NB4 (cell line): ENCODE data around the gene FSTL4.

Experiments used
- DNase-seq: peaks from one replicate; pipeline ENCODE4 v3.0.0; 2010; ENCODE audit warnings: low read depth
- H3K4me3 ChIP-seq: one replicate; pipeline ENCODE4 v1.5.1; 2011; ENCODE audit warnings: mild to moderate bottlenecking, low read depth, low read length, moderate library complexity
- MAX ChIP-seq: IDR thresholded peaks from 2 replicates; pipeline ENCODE4 v1.6.1; 2011; ENCODE audit warnings: low read depth, low read length
- MYC ChIP-seq: IDR thresholded peaks from 2 replicates; pipeline ENCODE4 v1.6.1; 2011; ENCODE audit warnings: low read depth, low read length
- POLR2A ChIP-seq: IDR thresholded peaks from 2 replicates; pipeline ENCODE4 v1.6.1; 2011; ENCODE audit warnings: mild to moderate bottlenecking; ENCODE audit not compliant: insufficient read length; ENCODE audit errors: extremely low read depth
- TF ChIP-seq, protein P1 (sequence below): IDR thresholded peaks from one replicate; pipeline ENCODE4 v1.5.1; 2012; ENCODE audit warnings: low read depth, low read length

FSTL4 gene

DNA sequence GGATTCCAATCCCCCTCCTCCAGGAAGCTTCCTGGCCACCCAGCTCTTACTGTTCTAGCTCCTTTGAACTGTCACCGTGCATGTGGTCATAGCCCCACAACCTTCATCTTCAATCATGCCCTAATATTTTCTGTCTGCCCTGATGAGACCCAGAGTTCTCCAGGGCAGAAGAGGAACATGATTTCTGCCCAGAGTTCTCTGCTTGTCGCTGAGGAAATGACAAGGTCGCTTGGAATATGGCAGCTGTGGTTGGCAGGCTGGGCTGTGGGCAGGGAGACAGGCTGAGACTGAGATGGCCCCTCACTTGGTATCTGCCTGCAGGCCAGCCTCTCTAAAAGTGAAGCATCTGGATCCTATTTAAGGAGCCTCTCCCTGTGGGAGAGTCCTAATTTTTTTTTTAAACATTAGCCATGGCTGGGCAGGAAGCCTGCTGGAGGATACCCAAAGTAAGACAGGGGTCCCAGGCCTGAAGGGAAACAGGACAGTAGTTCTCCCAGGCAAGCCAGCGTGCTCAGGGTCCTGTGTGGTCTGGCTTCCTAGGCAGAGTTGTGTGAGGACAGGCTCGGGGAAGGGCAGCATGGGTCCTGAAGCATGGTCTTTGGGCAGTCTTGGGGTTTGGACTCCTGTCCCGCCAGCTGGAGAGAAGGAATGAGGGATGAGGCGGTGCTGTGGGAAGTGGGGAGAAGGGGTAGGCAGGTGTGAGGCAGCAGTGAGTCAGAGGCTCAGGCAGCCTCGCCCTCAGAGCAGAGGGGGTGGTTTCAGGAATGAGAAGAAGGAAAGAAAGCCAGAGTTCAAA lies 242.1 kb downstream of the FSTL4 start:
- TF ChIP-seq MYC (no peak), MAX (no peak), POLR2A (no peak)
- TF ChIP-seq, protein P1, sequence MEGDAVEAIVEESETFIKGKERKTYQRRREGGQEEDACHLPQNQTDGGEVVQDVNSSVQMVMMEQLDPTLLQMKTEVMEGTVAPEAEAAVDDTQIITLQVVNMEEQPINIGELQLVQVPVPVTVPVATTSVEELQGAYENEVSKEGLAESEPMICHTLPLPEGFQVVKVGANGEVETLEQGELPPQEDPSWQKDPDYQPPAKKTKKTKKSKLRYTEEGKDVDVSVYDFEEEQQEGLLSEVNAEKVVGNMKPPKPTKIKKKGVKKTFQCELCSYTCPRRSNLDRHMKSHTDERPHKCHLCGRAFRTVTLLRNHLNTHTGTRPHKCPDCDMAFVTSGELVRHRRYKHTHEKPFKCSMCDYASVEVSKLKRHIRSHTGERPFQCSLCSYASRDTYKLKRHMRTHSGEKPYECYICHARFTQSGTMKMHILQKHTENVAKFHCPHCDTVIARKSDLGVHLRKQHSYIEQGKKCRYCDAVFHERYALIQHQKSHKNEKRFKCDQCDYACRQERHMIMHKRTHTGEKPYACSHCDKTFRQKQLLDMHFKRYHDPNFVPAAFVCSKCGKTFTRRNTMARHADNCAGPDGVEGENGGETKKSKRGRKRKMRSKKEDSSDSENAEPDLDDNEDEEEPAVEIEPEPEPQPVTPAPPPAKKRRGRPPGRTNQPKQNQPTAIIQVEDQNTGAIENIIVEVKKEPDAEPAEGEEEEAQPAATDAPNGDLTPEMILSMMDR = no peak
- DNase-seq = no peak
- no peak overlapping the region for H3K4me3 ChIP-seq

DNA sequence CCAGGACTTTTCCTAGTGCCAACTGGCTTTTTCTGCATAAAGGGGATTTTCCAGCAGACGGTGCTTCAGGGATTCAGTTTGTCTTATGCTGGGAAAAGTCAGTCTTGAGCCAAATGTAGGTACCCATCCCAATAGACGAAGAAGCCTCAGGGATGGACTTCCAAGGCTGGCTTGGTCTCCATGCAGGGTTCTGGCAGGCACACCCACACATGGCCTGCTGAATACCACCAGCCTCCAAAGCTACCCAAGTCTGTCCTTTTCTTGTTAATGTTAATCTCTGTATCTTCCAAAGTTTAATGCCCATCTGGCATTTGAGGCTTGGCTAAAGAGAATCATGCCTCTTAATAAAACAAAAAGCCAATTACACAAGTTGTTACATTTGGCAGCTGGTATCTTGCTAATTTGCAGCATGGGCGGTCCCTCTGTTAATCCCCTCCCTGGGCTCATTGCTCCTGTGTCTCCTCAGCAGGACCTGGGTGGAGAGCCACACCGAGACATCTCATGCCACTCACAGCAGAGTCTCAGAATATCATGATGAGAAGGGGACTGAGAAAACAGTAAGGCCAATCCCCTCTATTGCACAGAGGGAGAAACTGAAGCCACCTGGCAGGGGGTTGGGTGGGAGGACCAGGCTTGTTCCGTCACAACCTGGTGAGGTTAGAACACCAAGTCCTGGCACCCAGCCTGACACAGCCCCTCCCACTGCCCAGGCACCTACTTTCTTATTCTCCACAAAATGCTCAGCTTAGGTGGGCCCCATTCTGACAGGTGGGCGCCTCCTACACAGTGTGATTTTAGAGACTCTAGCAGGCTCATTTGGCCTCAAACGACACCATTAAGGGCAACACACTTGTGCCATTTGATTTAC lies 243.2 kb downstream of the FSTL4 start:
- H3K4me3 ChIP-seq = no peak overlapping the region
- TF ChIP-seq, protein P1 = no peak
- no peak for TF ChIP-seq MAX
- TF ChIP-seq POLR2A = no peak
- TF ChIP-seq MYC = no peak
- no peak for DNase-seq

GRCh38 chr5:133367984-133368383 lies 244.4 kb downstream of the FSTL4 start:
- no peak overlapping the region for H3K4me3 ChIP-seq
- TF ChIP-seq MAX = no peak
- DNase-seq = no peak

DNA sequence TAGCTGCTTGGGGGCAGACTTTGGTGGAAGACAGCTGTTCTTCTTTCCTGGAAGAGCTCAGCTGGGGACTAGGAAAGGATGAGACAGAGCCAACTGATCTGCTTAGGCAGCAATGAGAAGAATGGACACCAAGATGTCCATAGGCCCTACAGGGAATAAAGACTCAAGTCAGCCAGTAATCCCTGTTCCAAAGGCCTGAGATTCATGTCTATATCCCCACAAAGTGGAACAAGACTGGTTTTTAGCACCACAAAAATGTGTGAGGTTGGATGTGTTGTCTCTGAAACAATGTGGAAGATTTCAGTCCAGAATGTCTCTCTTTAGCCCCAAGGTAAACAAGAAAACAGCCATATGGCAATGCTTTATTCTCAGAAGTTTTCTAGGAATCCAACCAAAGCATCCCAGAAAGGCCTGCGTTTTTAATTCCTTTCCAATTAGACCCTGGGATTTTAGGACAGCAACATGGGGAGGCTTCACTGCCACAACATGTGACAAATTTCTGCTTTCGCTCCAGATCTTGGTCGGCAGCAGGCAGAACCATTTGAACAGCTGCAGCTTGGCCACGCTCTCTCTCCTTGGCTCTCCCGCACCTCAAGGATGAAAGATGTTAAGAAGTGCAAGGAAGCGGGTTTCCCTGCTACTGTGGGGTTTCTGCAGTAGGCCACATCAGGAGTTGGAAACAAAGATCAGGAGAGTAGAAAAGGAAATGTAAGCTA lies 245.1 kb downstream of the FSTL4 start:
- no peak for DNase-seq
- TF ChIP-seq MAX (no peak), POLR2A (no peak), MYC (no peak)
- TF ChIP-seq, protein P1 = no peak
- H3K4me3 ChIP-seq = no peak overlapping the region

- no peak for DNase-seq
Observed at GRCh38 chr5:133366438-133366837, 245.9 kb downstream of the FSTL4 start.

More at GRCh38 chr5:133366438-133366837, 245.9 kb downstream of the FSTL4 start:
- TF ChIP-seq POLR2A (no peak), MAX (no peak), MYC (no peak)
- TF ChIP-seq, protein P1 = no peak
- no peak overlapping the region for H3K4me3 ChIP-seq
